ENCODE results near the gene CASP9. TPM values are rescaled to one million over a fixed set of nuclear protein-coding genes. Genes with fewer than 3 reads are reported as not detected.

CASP9 gene
- total RNA-seq, 1 experiment from 2014 or later, result 13.5 TPM

DNA sequence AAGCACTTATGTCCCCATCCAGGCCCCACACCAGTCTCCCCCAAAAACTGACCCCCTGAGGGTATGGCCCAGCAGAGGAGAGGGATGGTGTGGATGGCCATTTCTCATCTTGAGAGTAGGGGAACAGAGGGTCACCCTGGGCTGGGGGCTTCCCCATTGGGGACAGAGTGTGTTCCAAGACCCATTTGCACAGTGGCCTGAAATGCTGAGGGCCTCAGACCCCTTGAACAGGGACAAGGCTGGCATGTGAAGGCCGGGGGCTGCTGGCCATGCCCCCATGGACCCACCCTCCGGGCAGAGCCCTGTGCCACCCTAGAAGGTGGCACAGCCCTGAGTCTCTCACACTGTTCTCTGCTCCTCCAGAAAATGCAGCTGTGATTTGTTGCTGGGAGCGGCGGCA lies 77.8 kb downstream of the CASP9 start:
- Mint-ChIP-seq H3K4me3 (no peak overlapping the region), H3K9me3 (peaks cover 10% of the 10 kb centered on the region), H3K36me3 (no peaks in the 10 kb centered on the region), H3K4me1 (no peaks in the 10 kb centered on the region), H3K27ac (no peak overlapping the region), H3K27me3 (ENCODE audit: low read depth) (0 out of 2 replicates have a peak, but pooled peaks cover 4% of the 10 kb centered on the region)
- DNase-seq (ENCODE audit: low spot score), result no peak
- ChIA-PET POLR2A (no interaction called here), CTCF (interaction anchor here (0.6 kb wide), 1 partner anchor 236 kb away, joined by 4 read pairs; no protein-coding TSS in a partner anchor)
- TF ChIP-seq, protein P1, sequence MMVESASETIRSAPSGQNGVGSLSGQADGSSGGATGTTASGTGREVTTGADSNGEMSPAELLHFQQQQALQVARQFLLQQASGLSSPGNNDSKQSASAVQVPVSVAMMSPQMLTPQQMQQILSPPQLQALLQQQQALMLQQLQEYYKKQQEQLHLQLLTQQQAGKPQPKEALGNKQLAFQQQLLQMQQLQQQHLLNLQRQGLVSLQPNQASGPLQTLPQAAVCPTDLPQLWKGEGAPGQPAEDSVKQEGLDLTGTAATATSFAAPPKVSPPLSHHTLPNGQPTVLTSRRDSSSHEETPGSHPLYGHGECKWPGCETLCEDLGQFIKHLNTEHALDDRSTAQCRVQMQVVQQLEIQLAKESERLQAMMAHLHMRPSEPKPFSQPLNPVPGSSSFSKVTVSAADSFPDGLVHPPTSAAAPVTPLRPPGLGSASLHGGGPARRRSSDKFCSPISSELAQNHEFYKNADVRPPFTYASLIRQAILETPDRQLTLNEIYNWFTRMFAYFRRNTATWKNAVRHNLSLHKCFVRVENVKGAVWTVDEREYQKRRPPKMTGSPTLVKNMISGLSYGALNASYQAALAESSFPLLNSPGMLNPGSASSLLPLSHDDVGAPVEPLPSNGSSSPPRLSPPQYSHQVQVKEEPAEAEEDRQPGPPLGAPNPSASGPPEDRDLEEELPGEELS (CRISPR knock-in tag; IDR thresholded peaks at IDR 0.05), result no peak
- TF ChIP-seq ZNF317 (CRISPR knock-in tag; IDR thresholded peaks at IDR 0.05; ENCODE audit: borderline replicate concordance, low read depth) (no peak), FOXK1 (CRISPR knock-in tag; IDR thresholded peaks at IDR 0.05) (no peak), ZNF512 (CRISPR knock-in tag; IDR thresholded peaks at IDR 0.05; ENCODE audit: borderline replicate concordance) (no peak), TEAD1 (CRISPR knock-in tag; IDR thresholded peaks at IDR 0.05) (no peak), CBFB (CRISPR knock-in tag; IDR thresholded peaks at IDR 0.05; ENCODE audit: low read depth) (no peak), SP1 (CRISPR knock-in tag; conservative IDR thresholded peaks at IDR 0.05) (no peak)
- ATAC-seq, result no peak

- CTCF ChIA-PET, result interaction anchor here (1.2 to 5.0 kb wide), 2 partner anchors 14 to 122 kb away, joined by 5 to 20 read pairs; no protein-coding TSS in a partner anchor
- DNase-seq (ENCODE audit: low spot score) (no peak), ATAC-seq (no peak)
- POLR2A ChIA-PET, result no interaction called here
- no peaks in the 10 kb centered on the region for H3K4me1 Mint-ChIP-seq
- H3K36me3 Mint-ChIP-seq, result no peaks in the 10 kb centered on the region
- H3K27ac Mint-ChIP-seq, result no peak overlapping the region
- 0 out of 2 replicates have a peak, but pooled peaks cover 4% of the 10 kb centered on the region for H3K27me3 Mint-ChIP-seq (ENCODE audit: low read depth)
- 0 out of 2 replicates have a peak, but pooled peaks cover 4% of the 10 kb centered on the region for H3K9me3 Mint-ChIP-seq
- no peak overlapping the region for H3K4me3 Mint-ChIP-seq
- TF ChIP-seq IRF1 (CRISPR knock-in tag; IDR thresholded peaks at IDR 0.05) (no peak), ZNF232 (CRISPR knock-in tag; IDR thresholded peaks at IDR 0.05) (no peak), JAZF1 (CRISPR knock-in tag; IDR thresholded peaks at IDR 0.05) (no peak), ZNF138 (CRISPR knock-in tag; conservative IDR thresholded peaks at IDR 0.05) (no peak), ZNF219 (CRISPR knock-in tag; IDR thresholded peaks at IDR 0.05; ENCODE audit: borderline replicate concordance) (no peak), ZNF425 (CRISPR knock-in tag; conservative IDR thresholded peaks at IDR 0.05) (no peak), CREM (CRISPR knock-in tag; IDR thresholded peaks at IDR 0.05) (no peak), TCF7 (CRISPR knock-in tag; IDR thresholded peaks at IDR 0.05; ENCODE audit: low read depth) (no peak), MYBL2 (CRISPR knock-in tag; IDR thresholded peaks at IDR 0.05) (no peak), NR3C1 (CRISPR knock-in tag; conservative IDR thresholded peaks at IDR 0.05; ENCODE audit: low read depth) (no peak), FOXP1 (CRISPR knock-in tag; IDR thresholded peaks at IDR 0.05; ENCODE audit: borderline replicate concordance) (no peak), FOXK1 (CRISPR knock-in tag; IDR thresholded peaks at IDR 0.05) (no peak), ZBTB21 (CRISPR knock-in tag; IDR thresholded peaks at IDR 0.05; ENCODE audit: borderline replicate concordance) (no peak)
- TF ChIP-seq, protein P2, sequence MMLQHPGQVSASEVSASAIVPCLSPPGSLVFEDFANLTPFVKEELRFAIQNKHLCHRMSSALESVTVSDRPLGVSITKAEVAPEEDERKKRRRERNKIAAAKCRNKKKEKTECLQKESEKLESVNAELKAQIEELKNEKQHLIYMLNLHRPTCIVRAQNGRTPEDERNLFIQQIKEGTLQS (CRISPR knock-in tag; conservative IDR thresholded peaks at IDR 0.05), result no peak
- TF ChIP-seq, protein P3, sequence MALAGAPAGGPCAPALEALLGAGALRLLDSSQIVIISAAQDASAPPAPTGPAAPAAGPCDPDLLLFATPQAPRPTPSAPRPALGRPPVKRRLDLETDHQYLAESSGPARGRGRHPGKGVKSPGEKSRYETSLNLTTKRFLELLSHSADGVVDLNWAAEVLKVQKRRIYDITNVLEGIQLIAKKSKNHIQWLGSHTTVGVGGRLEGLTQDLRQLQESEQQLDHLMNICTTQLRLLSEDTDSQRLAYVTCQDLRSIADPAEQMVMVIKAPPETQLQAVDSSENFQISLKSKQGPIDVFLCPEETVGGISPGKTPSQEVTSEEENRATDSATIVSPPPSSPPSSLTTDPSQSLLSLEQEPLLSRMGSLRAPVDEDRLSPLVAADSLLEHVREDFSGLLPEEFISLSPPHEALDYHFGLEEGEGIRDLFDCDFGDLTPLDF (CRISPR knock-in tag; IDR thresholded peaks at IDR 0.05), result no peak
- TF ChIP-seq, protein P4, sequence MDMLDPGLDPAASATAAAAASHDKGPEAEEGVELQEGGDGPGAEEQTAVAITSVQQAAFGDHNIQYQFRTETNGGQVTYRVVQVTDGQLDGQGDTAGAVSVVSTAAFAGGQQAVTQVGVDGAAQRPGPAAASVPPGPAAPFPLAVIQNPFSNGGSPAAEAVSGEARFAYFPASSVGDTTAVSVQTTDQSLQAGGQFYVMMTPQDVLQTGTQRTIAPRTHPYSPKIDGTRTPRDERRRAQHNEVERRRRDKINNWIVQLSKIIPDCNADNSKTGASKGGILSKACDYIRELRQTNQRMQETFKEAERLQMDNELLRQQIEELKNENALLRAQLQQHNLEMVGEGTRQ (CRISPR knock-in tag; IDR thresholded peaks at IDR 0.05), result no peak
Measured at GRCh38 chr1:15445390-15446122, 78.5 kb downstream of the CASP9 start.
